Neuron (in vitro differentiated cells): ENCODE data around the gene TENM4.

Source experiments
- H2AFZ ChIP-seq: one replicate; pipeline ENCODE4 v1.6.1; 2013; ENCODE audit warnings: low read depth, mild to moderate bottlenecking, inconsistent platforms, low read length, moderate library complexity
- H3K27me3 ChIP-seq: one replicate; pipeline ENCODE4 v1.6.1; 2013; ENCODE audit warnings: low read length; ENCODE audit not compliant: insufficient read depth
- H3K36me3 ChIP-seq: one replicate; pipeline ENCODE4 v1.6.1; 2013; ENCODE audit warnings: low read length; ENCODE audit not compliant: insufficient read depth
- H3K4me1 ChIP-seq: one replicate; pipeline ENCODE4 v1.6.1; 2013; ENCODE audit warnings: low read length; ENCODE audit not compliant: insufficient read depth
- H3K4me3 ChIP-seq: 2 replicates; pipeline ENCODE4 v1.5.1; 2013; ENCODE audit warnings: mild to moderate bottlenecking, low read length, moderate library complexity
- H3K9me3 ChIP-seq: one replicate; pipeline ENCODE4 v1.6.1; 2013; ENCODE audit warnings: low read length

The TENM4 gene

DNA sequence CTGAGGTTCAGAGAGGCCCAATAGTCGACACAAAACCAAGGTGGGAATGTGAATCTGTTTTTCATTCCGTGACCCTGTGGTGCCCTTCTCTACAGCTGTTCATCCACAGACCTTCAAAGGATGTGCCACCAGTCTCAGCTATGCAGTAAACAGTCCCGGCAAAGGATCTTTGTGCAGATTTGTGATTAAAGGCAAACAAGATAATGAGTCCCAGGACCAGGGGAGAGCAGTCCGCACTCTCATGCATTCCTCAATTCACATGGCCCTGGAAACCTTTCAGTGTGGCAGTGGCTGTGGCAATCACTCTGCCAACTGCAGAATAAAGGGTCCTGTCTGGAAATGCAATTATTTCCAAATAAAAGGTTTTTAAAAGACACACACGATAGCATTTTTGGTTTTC is 418.6 kb downstream of the TENM4 start:
- Histone ChIP-seq H3K4me3 (no peak overlapping the region), H3K9me3 (no peaks in the 10 kb centered on the region), H3K36me3 (no peaks in the 10 kb centered on the region), H3K4me1 (peaks cover 4% of the 10 kb centered on the region), H2AFZ (no peak overlapping the region), H3K27me3 (no peaks in the 10 kb centered on the region)

DNA sequence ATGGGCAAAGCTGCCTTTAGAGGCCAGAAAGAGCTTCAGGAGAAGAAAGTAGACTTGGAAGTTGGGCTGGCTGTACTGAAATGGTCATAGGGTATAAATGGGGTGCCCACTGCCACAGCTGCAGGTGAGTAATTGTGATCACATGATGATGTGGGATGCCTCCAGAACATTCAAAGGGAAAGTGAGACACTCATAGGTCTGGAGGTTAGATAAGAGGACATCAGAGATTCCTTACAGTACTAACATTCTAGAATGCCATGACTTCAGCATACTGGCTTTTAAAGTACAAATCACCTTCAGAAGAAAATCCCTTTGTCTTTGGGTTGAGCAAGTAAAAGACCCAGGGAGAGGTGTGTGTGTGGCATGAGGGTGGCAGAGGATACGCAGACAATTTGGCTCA is 419.2 kb downstream of the TENM4 start:
- Histone ChIP-seq H3K9me3 (no peaks in the 10 kb centered on the region), H3K27me3 (no peaks in the 10 kb centered on the region), H3K4me1 (peaks cover 4% of the 10 kb centered on the region), H3K36me3 (no peaks in the 10 kb centered on the region), H2AFZ (no peak overlapping the region), H3K4me3 (no peak overlapping the region)

DNA sequence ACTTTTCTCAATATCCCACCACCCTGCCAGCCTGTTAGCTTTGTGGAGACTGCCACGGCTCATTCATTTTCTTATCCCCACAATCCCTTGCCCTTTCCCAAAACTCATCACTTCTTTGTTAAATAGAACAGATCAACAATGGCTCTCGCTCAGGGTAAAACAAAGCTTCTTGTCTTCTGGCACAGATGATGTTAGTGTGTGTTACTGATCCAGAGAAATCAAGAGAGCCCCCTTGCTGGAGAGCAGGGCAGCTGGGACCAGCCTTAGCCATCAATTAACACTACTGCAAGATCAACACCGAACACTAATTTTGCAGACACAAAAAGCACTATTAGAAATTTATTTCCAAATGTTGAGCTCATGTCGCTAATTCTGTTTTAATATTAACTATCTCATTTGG is 420.9 kb downstream of the TENM4 start:
- Histone ChIP-seq H3K4me3 (no peak overlapping the region), H3K9me3 (no peaks in the 10 kb centered on the region), H3K36me3 (no peaks in the 10 kb centered on the region), H3K4me1 (peaks cover 4% of the 10 kb centered on the region), H3K27me3 (no peaks in the 10 kb centered on the region), H2AFZ (no peak overlapping the region)

DNA sequence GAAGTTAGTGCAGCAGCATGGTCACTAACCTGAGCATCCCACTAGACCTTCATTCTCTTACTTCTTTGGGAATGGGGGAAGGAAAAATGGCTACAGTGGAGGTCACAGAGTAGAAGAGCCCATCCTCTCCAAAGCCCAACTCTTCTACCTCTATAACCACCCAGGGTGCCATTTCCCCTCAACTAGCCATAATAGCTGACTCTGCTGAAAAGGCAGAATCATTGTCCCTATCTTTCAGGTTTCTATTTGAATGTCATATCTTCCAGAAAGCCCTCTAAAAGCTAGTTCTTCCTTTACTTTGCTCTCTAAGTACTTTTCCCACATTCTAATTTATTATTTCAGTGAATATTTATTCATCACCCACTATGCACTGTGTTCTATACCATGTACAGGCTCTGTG is 421.6 kb downstream of the TENM4 start:
- no peak overlapping the region for H3K4me3 ChIP-seq
- no peaks in the 10 kb centered on the region for H3K9me3 ChIP-seq
- H2AFZ ChIP-seq = no peak overlapping the region
- no peaks in the 10 kb centered on the region for H3K27me3 ChIP-seq
- peaks cover 4% of the 10 kb centered on the region for H3K4me1 ChIP-seq
- no peaks in the 10 kb centered on the region for H3K36me3 ChIP-seq

DNA sequence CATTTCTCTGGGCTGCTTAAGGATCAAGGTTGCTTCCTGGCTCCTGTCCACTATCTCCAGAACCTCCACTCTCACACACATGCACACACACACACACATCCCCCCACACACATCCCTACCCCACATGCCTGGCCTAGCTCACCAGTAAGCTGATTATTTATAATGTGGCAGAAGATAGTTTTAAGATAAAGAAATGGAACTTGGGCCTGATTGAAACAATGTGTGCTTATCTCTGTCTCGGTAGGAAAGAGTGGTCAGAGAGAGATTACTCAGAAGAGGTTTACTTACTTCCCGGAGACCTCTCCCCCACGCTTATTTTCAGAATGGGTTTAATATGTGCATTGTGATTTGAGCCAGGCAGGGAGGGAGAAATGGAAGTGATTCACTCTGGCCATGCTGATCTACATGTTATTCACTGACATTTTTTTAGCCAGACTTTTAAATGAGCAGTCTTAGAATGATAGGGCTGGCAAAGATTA is 422.4 kb downstream of the TENM4 start:
- H2AFZ ChIP-seq = no peak overlapping the region
- no peaks in the 10 kb centered on the region for H3K27me3 ChIP-seq
- no peaks in the 10 kb centered on the region for H3K9me3 ChIP-seq

DNA sequence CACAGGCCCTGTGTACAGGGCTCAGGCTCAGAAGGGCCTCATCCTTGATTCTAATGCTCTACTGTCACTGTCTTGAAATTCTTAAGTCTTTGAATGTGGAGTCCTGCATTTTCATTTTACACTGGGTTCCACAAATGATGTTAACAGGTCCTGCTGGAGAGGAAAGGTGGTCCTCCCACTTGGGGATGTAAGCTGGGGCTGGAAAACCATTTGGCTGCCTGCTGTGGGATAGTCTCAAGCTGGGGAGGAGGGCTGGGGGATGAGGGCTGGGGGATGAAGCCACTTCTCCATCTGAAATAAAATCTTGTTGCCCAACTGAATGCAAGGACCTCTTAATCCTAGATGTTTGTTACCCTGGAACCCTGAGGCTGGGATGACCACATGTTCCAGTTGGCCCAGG is 423.0 kb downstream of the TENM4 start:
- Histone ChIP-seq H3K4me1 (peaks cover 4% of the 10 kb centered on the region), H3K27me3 (no peaks in the 10 kb centered on the region), H3K9me3 (no peaks in the 10 kb centered on the region), H2AFZ (no peak overlapping the region), H3K36me3 (no peaks in the 10 kb centered on the region), H3K4me3 (no peak overlapping the region)

More for the DNA sequence above, 422.4 kb downstream of the TENM4 start:
- Histone ChIP-seq H3K4me1 (peaks cover 4% of the 10 kb centered on the region), H3K4me3 (no peak overlapping the region), H3K36me3 (no peaks in the 10 kb centered on the region)

DNA sequence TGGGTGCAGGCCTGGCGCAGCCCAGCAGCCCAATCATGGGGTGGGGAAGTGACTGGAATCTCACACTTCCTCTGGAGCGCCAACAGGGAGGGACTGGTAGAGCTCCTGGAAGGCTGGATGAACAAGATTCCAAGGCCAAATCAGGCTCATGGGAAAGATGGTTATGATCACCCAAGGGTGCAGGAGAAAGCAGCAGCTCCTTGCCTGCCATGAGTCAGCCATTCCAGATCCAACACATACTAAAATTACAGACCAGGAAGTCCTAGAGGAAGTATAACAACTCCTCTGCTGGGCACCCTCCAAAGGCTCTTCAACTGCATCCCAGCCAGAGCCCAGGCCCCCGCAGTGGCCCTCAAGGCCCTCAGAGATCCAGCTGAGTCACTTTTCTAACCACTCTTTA is 427.3 kb downstream of the TENM4 start:
- Histone ChIP-seq H3K4me3 (no peak overlapping the region), H3K4me1 (no peaks in the 10 kb centered on the region), H3K27me3 (no peaks in the 10 kb centered on the region), H3K36me3 (no peaks in the 10 kb centered on the region), H3K9me3 (no peaks in the 10 kb centered on the region), H2AFZ (no peak overlapping the region)

DNA sequence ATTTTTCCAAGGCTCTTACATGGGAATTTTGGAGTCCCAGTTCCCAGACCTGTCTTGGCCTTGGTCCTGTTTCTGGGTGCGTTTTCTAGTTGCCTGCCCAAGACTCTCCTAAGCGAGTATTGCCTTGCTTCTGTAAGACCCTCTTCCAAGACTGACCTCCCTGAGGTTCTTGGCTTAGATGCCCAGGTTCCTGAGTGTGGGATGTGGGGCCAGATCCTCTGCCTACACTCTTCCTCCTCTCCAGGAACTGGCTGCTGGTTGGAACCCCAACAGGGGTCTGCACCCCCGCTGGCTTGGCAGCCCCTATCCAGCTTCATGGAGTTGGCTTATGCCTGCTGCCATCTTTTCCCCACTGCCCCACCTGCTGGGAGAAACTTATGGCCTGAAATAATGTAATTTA is 429.5 kb downstream of the TENM4 start:
- Histone ChIP-seq H3K36me3 (no peaks in the 10 kb centered on the region), H3K27me3 (no peaks in the 10 kb centered on the region), H3K4me3 (no peak overlapping the region), H3K4me1 (no peaks in the 10 kb centered on the region), H2AFZ (no peak overlapping the region), H3K9me3 (no peaks in the 10 kb centered on the region)

DNA sequence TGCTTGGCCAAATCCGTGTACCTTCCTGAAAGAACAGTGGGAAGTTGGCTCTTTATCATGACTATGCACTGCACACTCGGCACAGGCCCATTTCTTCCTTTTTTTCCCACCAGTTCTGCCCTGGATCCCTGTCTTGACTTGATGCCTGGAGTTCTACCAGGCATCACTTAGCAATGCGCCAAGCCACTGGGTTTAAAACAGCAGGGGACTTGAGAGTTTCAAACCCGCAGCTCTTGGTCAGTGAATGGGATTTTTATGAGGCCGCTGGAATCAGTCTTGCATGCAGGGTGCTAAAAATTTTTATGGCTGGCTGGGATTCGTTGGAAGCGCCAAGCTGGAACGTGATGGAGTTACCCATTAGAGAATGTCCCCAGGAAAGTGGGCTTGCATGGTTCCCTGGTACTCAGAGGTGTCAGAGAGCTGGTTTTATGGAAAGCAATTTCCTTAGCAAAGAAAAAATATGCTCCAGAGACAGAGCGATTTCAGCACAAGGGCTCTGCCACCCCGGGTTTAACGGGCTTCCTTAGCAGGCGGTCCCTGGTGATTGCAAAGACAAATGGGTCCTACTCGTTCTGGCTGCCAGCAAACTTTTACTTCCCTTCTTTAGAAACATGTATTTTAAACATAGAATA is 432.9 kb downstream of the TENM4 start:
- Histone ChIP-seq H3K4me3 (no peak overlapping the region), H3K36me3 (no peaks in the 10 kb centered on the region), H3K9me3 (peaks cover 5% of the 10 kb centered on the region), H3K4me1 (no peaks in the 10 kb centered on the region), H2AFZ (no peak overlapping the region), H3K27me3 (no peaks in the 10 kb centered on the region)

DNA sequence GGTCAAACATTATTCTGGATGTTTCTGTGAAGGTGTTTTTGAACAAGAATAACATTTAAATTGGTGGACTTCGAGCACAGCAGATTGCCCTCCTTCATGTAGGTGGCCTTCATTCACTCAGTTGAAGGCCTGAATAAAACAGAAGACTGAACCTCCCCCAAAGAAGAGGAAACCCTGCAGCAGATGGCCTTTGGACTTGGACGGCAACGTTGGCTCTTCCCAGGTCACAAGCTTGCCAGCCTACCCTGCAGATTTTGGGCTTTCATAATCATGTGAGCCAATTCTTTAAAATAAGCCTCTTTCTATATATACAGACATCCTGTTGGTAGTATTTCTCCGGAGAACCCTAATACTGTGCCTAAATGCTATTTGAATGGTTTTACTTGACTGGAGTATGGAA is 434.0 kb downstream of the TENM4 start:
- no peak overlapping the region for H2AFZ ChIP-seq
- H3K4me1 ChIP-seq = no peaks in the 10 kb centered on the region
- H3K36me3 ChIP-seq = no peaks in the 10 kb centered on the region
- peaks cover 7% of the 10 kb centered on the region for H3K9me3 ChIP-seq
- H3K27me3 ChIP-seq = no peaks in the 10 kb centered on the region
- no peak overlapping the region for H3K4me3 ChIP-seq

DNA sequence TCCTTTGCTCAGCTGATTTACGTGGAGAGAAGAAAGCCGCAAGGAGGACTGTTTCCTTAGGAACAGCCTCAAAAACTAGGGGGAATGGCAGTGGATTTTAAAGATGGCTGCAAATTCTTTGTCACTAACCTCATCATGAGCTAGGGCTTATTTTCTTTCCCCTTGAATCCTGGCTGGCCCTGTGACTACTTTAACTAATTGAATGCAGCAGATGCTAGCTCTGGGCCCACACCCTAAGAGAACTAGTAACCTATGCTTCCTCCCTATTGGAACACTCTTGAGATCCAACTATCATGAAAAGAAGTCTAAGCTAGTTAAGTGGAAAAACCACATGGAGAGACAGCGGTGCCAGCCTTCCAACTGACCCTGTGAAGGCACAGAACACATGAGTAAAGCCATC is 444.8 kb downstream of the TENM4 start:
- Histone ChIP-seq H2AFZ (no peak overlapping the region), H3K27me3 (no peaks in the 10 kb centered on the region), H3K36me3 (no peaks in the 10 kb centered on the region), H3K9me3 (peaks cover 3% of the 10 kb centered on the region), H3K4me3 (no peak overlapping the region), H3K4me1 (no peaks in the 10 kb centered on the region)

DNA sequence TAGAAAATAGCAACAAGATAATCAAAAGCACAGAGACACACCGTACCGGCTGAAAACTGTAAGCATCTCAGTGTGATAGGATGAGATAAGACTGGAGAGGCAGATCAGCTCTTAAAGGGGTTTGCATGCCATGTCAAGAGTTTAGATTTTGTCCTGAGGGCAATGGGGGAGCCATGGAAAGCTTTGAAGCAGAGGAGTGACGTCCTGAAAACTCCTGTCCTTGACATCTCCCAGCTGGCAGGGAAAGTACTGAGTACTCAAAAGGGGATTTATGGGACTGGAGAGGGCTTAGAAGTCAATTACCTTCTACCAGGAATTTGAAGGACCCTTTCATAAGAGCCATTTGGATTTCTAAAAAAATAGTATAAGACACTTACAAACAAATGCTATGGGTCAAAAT is 445.7 kb downstream of the TENM4 start:
- Histone ChIP-seq H2AFZ (no peak overlapping the region), H3K4me1 (peaks cover 7% of the 10 kb centered on the region), H3K36me3 (no peaks in the 10 kb centered on the region), H3K4me3 (no peak overlapping the region), H3K27me3 (no peaks in the 10 kb centered on the region), H3K9me3 (peaks cover 3% of the 10 kb centered on the region)

DNA sequence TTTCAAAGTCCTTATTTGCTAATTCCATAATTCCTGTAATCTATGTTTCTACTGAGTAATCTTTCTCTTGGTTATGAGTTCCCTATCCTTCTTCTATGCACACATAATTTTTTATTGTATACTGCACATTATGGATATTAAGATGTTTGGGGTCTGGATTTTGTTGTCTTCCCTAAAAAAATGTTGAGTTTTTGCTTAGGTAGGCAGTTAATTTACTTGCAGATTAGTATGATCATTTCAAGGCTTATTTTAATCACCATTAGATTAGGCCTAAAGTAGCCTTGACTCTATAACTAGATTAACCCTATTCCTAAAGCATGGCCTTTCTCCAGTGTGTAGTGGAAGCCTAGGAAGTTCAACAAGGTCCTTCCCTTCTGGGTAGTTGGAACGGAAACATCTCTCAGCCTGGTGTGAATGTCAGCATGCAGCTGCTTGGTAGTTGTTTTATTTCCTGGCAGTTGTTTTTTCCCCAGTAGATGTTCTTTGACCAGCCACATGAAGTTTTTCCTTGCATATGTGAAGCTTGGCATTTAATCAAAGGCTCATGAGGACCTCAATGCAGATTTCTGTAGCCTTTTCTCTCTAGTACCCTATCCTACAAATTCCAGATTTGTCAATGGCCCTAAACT is 446.9 kb downstream of the TENM4 start:
- H3K4me3 ChIP-seq = no peak overlapping the region
- peaks cover 11% of the 10 kb centered on the region for H3K4me1 ChIP-seq
- H3K36me3 ChIP-seq = no peaks in the 10 kb centered on the region
- H3K27me3 ChIP-seq = no peaks in the 10 kb centered on the region
- H3K9me3 ChIP-seq = peaks cover 3% of the 10 kb centered on the region
- H2AFZ ChIP-seq = no peak overlapping the region

DNA sequence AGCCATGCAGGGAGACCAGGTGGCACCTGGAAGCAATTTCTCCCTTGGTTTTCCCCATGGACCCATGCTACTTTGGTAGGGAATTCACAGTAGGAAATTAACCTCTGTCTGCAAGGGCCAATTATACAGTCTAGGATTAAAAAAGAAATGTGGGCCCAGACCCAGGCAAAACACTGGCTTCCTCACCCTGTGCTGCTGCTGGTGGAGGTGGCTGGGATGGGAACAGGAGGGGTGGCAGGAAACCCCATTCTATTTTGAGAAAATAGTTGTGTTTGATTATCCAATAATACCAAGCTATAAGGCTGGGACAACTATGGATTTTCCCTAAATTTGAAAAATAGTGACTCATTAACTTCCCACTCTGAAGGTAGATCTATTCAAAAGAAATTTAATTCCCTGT is 449.1 kb downstream of the TENM4 start:
- no peak overlapping the region for H2AFZ ChIP-seq
- H3K4me1 ChIP-seq = peaks cover 11% of the 10 kb centered on the region
- no peak overlapping the region for H3K4me3 ChIP-seq
- no peaks in the 10 kb centered on the region for H3K27me3 ChIP-seq
- H3K36me3 ChIP-seq = no peaks in the 10 kb centered on the region
- no peaks in the 10 kb centered on the region for H3K9me3 ChIP-seq
